GM12874 (cell line): ENCODE results near the gene FBXO5.

Source experiments
- TF ChIP-seq, protein P1 (sequence below): IDR thresholded peaks from 2 replicates; pipeline ENCODE4 v1.5.1; 2011; ENCODE audit warnings: low read depth, mild to moderate bottlenecking, control low read depth, low read length, moderate library complexity; ENCODE audit not compliant: insufficient read depth

The FBXO5 gene

DNA sequence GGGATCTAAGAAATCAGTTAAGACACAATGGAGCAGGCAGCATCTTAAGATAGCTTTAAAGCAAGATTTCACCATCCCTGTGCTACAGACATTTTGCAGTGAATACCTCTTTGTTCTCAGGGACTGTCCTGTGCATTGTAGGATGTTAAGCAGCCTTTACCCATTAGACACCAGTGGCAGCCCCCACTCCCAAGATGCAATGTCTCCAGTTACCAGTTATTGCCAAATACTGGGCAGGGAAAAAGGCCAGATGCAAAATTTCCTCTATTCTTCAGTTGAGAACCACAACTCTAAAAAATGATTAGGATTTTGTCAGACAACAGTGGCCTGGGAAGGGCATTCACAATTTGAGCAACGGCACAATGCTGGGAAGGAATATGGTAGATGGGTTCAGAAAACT, 6.1 kb downstream of the FBXO5 start:
- TF ChIP-seq, protein P1, sequence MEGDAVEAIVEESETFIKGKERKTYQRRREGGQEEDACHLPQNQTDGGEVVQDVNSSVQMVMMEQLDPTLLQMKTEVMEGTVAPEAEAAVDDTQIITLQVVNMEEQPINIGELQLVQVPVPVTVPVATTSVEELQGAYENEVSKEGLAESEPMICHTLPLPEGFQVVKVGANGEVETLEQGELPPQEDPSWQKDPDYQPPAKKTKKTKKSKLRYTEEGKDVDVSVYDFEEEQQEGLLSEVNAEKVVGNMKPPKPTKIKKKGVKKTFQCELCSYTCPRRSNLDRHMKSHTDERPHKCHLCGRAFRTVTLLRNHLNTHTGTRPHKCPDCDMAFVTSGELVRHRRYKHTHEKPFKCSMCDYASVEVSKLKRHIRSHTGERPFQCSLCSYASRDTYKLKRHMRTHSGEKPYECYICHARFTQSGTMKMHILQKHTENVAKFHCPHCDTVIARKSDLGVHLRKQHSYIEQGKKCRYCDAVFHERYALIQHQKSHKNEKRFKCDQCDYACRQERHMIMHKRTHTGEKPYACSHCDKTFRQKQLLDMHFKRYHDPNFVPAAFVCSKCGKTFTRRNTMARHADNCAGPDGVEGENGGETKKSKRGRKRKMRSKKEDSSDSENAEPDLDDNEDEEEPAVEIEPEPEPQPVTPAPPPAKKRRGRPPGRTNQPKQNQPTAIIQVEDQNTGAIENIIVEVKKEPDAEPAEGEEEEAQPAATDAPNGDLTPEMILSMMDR: no peak

DNA sequence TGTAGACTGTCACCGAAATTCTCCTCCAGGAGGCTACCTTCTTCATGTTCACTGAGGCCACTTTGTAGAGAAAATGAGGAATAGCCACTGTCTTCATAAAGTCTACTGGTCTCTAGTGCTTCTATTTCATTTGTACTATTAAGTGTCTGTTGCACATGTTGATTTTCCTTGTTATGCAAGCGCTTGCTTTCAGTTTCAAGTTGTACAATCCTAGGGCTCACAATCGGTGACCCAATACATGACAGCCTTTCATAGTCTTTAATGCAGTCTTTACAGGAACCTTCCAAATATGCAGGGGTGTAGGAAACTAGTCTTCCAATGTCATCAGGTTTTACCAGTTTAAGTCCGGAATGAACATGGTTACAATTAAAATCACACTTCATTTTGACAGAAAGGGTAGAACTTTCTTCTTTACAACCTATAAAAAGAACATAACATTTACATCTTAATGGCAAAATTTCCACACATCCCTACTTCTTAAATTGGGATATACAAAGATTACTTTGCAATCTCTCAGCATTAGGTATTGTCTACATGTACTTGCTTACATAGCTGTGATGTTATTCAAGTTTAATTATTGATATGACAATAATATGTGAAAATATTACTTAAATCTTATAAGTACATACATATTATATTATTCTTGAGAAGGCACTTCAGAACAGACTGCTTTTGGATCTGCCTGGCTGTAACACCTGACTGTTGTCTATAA, 7.5 kb downstream of the FBXO5 start:
- TF ChIP-seq, protein P1: no peak

DNA sequence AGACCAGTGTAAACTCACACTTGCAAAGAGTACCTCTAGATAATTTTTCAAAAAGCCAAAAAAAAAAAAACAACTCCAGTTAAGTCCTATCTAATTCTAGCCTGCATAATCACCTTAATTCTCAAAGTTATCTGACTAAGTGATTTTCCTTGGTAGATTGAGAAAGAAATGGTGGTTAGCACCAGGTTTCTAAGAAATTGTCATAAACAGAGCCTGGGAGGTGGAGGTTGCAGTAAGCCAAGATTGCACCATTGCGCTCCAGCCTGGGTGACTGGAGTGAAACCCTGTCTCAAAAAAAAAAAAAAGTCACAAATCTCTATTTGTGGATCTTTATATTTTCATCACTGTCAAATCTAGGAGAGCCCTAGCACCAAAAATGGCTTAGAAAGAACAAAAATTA, 8.9 kb downstream of the FBXO5 start:
- TF ChIP-seq, protein P1: no peak

DNA sequence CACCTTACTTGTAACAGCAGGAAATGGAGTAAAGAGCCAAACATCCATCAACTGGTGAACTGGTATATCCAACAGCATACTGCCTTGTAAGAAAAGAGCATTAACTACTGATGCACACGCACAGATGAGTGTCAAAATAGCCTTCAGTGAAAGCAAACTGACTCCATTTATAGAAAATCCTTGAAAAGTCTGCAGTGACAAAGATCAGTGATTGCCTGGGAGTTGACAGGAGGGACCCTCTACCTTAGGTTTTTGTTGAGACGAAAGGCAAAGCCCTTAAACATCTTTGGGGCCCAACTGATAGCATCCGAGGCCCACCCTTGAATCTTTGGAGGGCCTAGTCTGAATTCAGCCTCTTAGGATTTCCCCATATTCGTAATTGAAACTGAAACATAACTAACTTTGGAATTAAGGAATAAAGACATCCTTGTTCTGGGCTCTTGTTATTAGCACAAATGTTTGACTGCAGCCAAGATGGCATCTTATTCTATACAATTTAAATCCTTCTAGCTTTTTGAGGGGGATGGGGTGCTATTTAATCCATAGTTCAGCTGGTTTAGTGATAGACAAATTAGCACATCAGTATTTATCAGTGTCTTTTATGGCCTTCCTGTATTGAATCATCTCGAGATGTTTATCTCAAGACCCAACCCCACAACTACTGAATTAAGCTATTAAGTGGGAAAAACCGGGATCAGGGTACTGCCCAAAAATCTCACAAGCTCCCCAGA, 13.0 kb downstream of the FBXO5 start:
- TF ChIP-seq, protein P1: no peak

DNA sequence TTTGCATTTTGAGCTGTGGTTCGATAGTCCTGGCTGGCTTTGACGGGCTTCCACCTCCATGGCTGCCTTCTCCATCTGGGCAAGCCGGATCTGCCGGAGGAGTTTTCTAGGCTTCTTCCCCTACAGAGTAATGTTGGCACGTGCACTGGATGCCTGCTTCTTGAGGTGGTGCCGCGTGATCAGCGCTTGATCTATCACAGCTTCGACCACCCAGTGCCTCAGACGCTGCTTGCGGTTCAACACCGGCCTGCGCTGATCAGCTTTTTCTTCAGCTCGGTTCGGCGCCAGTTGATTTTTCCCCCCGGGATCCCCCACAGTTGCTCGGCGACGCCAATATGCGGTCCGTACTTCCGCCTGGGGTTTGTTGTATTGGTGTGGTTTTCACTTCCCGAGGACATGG, 23.5 kb downstream of the FBXO5 start:
- TF ChIP-seq, protein P1: no peak

DNA sequence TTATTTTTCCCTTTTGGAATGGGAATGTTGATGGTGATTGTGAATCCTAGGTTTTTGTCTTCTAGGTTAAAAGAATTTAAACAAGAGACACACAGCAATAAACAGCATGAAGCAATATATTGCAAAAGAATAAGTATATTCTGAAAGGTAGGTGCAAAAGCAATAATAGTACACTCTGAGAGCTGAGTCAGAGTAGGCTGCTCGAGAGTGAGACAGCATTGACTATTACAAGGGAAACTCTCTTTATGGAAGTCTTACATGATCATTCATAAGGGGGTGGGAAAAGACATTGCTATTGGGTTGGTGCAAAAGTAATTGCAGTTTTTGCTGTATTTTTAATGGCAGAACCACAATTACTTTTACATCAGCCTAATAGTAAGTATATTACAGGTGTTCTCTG, 25.0 kb downstream of the FBXO5 start:
- TF ChIP-seq, protein P1: no peak

DNA sequence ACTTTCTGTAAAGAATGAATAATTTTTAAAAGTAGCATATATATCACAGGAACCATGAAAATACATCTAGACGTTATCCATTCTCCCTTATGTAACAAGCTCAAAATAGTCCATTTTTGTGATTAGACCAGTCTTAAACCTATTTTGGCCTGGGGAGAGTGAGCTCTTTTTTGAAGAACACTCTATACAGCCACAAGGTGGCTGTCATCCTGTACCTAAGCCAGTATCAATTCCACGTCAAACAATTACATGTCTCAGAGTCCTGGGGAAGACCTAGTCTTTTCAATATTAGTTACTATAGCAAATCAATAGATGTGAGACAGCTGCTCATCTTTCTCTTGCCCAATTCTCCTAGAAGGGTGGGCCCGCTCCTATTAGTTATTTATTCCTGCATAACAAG, 28.4 kb downstream of the FBXO5 start:
- TF ChIP-seq, protein P1: no peak
